Peyer's patch (tissue), 4 donors: ENCODE results near the gene PRKACB. TPM values are rescaled to one million over a fixed set of nuclear protein-coding genes. Genes with fewer than 3 reads are reported as not detected.

Source experiments
- DNase-seq, 3 donors: peaks; one replicate each; pipeline ENCODE4 v3.0.0-alpha.2; 2017 to 2019
- H3K27ac ChIP-seq, 4 donors: fragments of 200-600 bp; sonication (generic); one replicate each; pipeline ENCODE4 v1.5.1; 2016 to 2019
- H3K27me3 ChIP-seq, 2 donors: fragments of 200-600 bp; sonication (generic); one replicate each; pipeline ENCODE4 v1.5.1; 2019
- H3K36me3 ChIP-seq, 3 donors: fragments of 200-600 bp; sonication (generic); one replicate each; pipeline ENCODE4 v1.5.1; 2016 to 2019
- H3K4me1 ChIP-seq, 4 donors: fragments of 200-600 bp; sonication (generic); one replicate each; pipeline ENCODE4 v1.5.1; 2016 to 2019
- H3K4me3 ChIP-seq, 4 donors: fragments of 200-600 bp; sonication (generic); 1 replicate in 3 of 4; 2 replicates in 1 of 4; pipeline ENCODE4 v1.5.1; 2016 to 2019; ENCODE audit warnings: mild to moderate bottlenecking in 1 of 4
- H3K9me3 ChIP-seq, 4 donors: fragments of 200-600 bp; sonication (generic); one replicate each; pipeline ENCODE4 v1.5.1; 2016 to 2019; ENCODE audit warnings: mild to moderate bottlenecking in 1 of 4
- CTCF ChIP-seq, 6 experiments: fragments of 450-650 bp in 4 of 6; fragments of 200-600 bp in 2 of 6; sonication (generic) in 1 of 6; IDR thresholded peaks; one replicate each; pipeline ENCODE4 v1.5.1; 2017 to 2019; ENCODE audit warnings: antibody characterized with exemption in 6 of 6, mild to moderate bottlenecking in 3 of 6, moderate library complexity in 1 of 6
- POLR2A ChIP-seq, 2 donors: fragments of 450-650 bp; IDR thresholded peaks; one replicate each; pipeline ENCODE4 v1.5.1; 2017; ENCODE audit warnings: antibody characterized with exemption in 2 of 2, mild to moderate bottlenecking in 2 of 2, moderate library complexity in 2 of 2
- total RNA-seq, 4 donors: library from RNA; depleted of rRNA; stranded (reverse); fragments of >200 nt; gene quantifications; one replicate each; pipeline ENCODE4 v1.1.0, GENCODE V29; 2016

PRKACB gene
- total RNA-seq, 4 donors from 2014 or later, result 8.1 to 34.7 (median 8.8) TPM

GRCh38 chr1:84268346-84268745 lies 124.3 kb downstream of the PRKACB start:
- no peak for TF ChIP-seq CTCF (IDR thresholded peaks at IDR 0.05)
- TF ChIP-seq POLR2A (IDR thresholded peaks at IDR 0.05), result no peak
- Histone ChIP-seq H3K4me3 (no peak overlapping the region), H3K36me3 (no peaks in the 10 kb centered on the region), H3K27me3 (no peaks in the 10 kb centered on the region), H3K9me3 (no peaks in the 10 kb centered on the region), H3K27ac (no peak overlapping the region), H3K4me1 (peaks cover 0 to 26% (median 2%) of the 10 kb centered on the region in 4 donors)
- DNase-seq, result no peak

DNA sequence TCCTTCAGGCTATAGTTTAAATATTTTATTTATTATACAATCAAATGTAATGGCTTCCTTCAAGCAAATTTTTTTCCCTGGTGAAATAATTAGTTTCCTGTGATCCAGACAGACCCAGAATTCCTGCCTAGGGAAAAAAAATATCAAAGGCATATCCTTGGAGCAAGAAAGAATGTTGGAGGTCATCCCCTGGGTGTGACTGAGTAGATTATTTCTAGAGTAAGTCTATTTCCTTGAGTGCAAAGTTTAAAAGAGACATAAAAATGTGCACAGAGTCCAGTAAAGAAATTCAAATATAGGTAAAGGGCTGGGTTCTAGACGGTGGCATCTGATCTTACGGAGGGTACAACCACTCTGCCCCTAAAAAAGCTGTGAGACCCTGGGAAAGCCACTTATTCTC lies 125.2 kb downstream of the PRKACB start:
- Histone ChIP-seq H3K4me3 (no peak overlapping the region), H3K4me1 (peaks cover 0 to 26% (median 2%) of the 10 kb centered on the region in 4 donors), H3K9me3 (no peaks in the 10 kb centered on the region), H3K27ac (peak overlapping the region in 3 of 4 donors; percentile 63 to 78 (median 72)), H3K36me3 (no peaks in the 10 kb centered on the region), H3K27me3 (no peaks in the 10 kb centered on the region)
- TF ChIP-seq CTCF (IDR thresholded peaks at IDR 0.05), result no peak
- DNase-seq, result no peak

GRCh38 chr1:84271441-84272151 lies 127.5 kb downstream of the PRKACB start:
- DNase-seq, result peak in 1 of 3 donors; percentile 29
- peak overlapping the region; percentile 57 to 89 (median 77) for H3K27ac ChIP-seq
- H3K4me1 ChIP-seq, result peaks cover 0 to 22% (median 0%) of the 10 kb centered on the region in 4 donors
- H3K36me3 ChIP-seq, result no peaks in the 10 kb centered on the region
- no peaks in the 10 kb centered on the region for H3K27me3 ChIP-seq
- no peak overlapping the region for H3K4me3 ChIP-seq
- no peak for TF ChIP-seq CTCF (IDR thresholded peaks at IDR 0.05)
- TF ChIP-seq POLR2A (IDR thresholded peaks at IDR 0.05), result no peak
- no peaks in the 10 kb centered on the region for H3K9me3 ChIP-seq

DNA sequence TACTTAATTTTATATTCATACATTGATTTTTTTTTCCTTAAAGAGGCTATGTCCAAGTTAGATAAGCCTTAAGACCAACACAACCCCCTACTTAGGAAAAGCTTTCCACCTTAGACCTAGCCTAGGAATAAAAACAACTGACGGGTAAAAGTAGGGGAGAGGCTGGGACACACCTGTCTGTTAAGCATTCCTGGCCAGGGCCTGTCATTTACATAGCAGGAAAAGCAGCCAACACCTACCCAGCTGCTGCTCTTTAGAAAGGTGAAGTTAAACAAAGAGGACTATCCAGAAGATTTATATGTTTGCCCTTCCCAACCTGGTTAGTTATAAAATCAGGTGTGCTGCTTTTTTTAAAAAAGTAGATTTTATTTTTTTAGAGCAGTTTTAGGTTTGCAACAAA lies 128.3 kb downstream of the PRKACB start:
- peak overlapping the region in 3 of 4 donors; percentile 75 to 89 (median 79) for H3K27ac ChIP-seq
- TF ChIP-seq POLR2A (IDR thresholded peaks at IDR 0.05) (peak in 1 of 2 donors; percentile 38), CTCF (IDR thresholded peaks at IDR 0.05) (no peak)
- DNase-seq, result peak; percentile 28 to 84 (median 57)
- H3K4me3 ChIP-seq, result no peak overlapping the region
- peaks cover 0 to 17% (median 0%) of the 10 kb centered on the region in 4 donors for H3K4me1 ChIP-seq
- H3K9me3 ChIP-seq, result no peaks in the 10 kb centered on the region
- no peaks in the 10 kb centered on the region for H3K36me3 ChIP-seq
- H3K27me3 ChIP-seq, result no peaks in the 10 kb centered on the region

DNA sequence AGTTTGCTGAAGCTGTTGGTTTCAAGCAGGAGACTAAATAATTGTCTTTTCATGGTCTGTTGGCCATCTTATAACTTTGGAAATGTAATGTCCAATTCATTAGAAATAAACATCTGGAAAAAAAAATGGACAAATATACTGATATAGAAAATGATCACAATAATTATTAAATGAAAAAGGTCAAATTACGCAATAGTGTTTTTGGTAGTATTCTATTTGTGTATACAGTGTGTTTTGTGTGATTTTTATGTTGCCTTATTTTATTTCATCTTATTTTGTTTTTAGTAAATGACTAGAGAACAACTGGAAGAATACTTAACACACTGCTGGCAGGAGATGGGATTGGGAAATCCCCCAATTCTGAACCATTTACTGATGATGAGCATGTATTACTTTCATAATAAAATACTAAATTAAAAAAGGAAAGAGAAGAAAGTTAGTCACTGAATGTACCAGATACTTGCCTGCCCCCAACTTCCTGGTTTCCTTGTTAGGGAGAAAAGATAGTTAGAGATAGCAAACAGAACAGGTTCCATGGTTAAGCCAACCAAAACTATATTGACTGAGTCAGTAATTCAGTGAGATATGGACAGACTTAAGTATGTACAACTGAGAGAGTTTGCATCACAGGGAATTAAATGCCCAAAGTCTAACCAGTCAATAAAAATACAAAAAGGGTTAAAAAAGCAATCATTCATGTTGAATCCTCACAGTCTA lies 133.4 kb downstream of the PRKACB start:
- Histone ChIP-seq H3K9me3 (no peaks in the 10 kb centered on the region), H3K27ac (no peak overlapping the region), H3K36me3 (no peaks in the 10 kb centered on the region), H3K4me3 (no peak overlapping the region), H3K4me1 (no peaks in the 10 kb centered on the region), H3K27me3 (no peaks in the 10 kb centered on the region)
- TF ChIP-seq POLR2A (IDR thresholded peaks at IDR 0.05) (no peak), CTCF (IDR thresholded peaks at IDR 0.05) (no peak)
- no peak for DNase-seq
